CD4-positive, alpha-beta T cell treated with Interleukin-15 for 1 hour (primary cell): ENCODE data around the gene SYNE1.

Experiments
- DNase-seq: peaks from one replicate; pipeline ENCODE4 v3.0.0-alpha.2; 2020

The SYNE1 gene

GRCh38 chr6:152416652-152417051, 220.5 kb downstream of the SYNE1 start:
- DNase-seq: no peak

- DNase-seq: no peak
Observed at GRCh38 chr6:152404936-152405595, 232.1 kb downstream of the SYNE1 start.

GRCh38 chr6:152404086-152404857, 232.9 kb downstream of the SYNE1 start:
- DNase-seq: no peak

- no peak for DNase-seq
Observed at GRCh38 chr6:152402791-152403190, 234.4 kb downstream of the SYNE1 start.

- no peak for DNase-seq
Observed at GRCh38 chr6:152401978-152402377, 235.2 kb downstream of the SYNE1 start.

- DNase-seq: no peak
Observed at GRCh38 chr6:152399399-152399798, 237.8 kb downstream of the SYNE1 start.

- DNase-seq: no peak
Observed at GRCh38 chr6:152398993-152399392, 238.2 kb downstream of the SYNE1 start.

GRCh38 chr6:152398316-152398715, 238.8 kb downstream of the SYNE1 start:
- DNase-seq: no peak

GRCh38 chr6:152394303-152394702, 242.9 kb downstream of the SYNE1 start:
- no peak for DNase-seq

GRCh38 chr6:152391179-152391880, 245.8 kb downstream of the SYNE1 start:
- DNase-seq: no peak

GRCh38 chr6:152387091-152387490, 250.1 kb downstream of the SYNE1 start:
- no peak for DNase-seq

GRCh38 chr6:152386131-152386530, 251.0 kb downstream of the SYNE1 start:
- DNase-seq: no peak

- DNase-seq: no peak
Observed at GRCh38 chr6:152380993-152381898, 255.9 kb downstream of the SYNE1 start.

GRCh38 chr6:152380351-152380767, 256.8 kb downstream of the SYNE1 start:
- no peak for DNase-seq

GRCh38 chr6:152379423-152379822, 257.7 kb downstream of the SYNE1 start:
- DNase-seq: no peak

- no peak for DNase-seq
Observed at GRCh38 chr6:152378169-152378568, 259.0 kb downstream of the SYNE1 start.

- no peak for DNase-seq
Observed at GRCh38 chr6:152375197-152375596, 262.0 kb downstream of the SYNE1 start.

- no peak for DNase-seq
Observed at GRCh38 chr6:152372945-152373344, 264.2 kb downstream of the SYNE1 start.

- no peak for DNase-seq
Observed at GRCh38 chr6:152371775-152372174, 265.4 kb downstream of the SYNE1 start.

GRCh38 chr6:152368751-152369624, 268.2 kb downstream of the SYNE1 start:
- no peak for DNase-seq

- no peak for DNase-seq
Observed at GRCh38 chr6:152364866-152365265, 272.3 kb downstream of the SYNE1 start.

- DNase-seq: no peak
Observed at GRCh38 chr6:152360034-152360433, 277.1 kb downstream of the SYNE1 start.
